K562 (cell line): ENCODE data around the gene NHS. TPM values are rescaled to one million over a fixed set of nuclear protein-coding genes. Genes with fewer than 3 reads are reported as not detected.

Experiments used
- ATAC-seq: fragments of 200-7000 bp; cut with Tn5 transposase; 3 replicates; pipeline ENCODE4 v1.9.1; 2020; ENCODE audit warnings: moderate library complexity
- BruUV-seq: library from RNA; stranded (reverse); fragments of 400-500 nt; replicated peaks from 2 replicates; lab custom pipeline; 2021; lab: Mats Ljungman, UMichigan
- CTCF ChIA-PET: fragments of 300-600 bp; formaldehyde crosslinking; extraction: SDS; loops from one replicate; lab custom pipeline; 2021; ENCODE audit warnings: low intra/inter-chr PET ratio; lab: Yijun Ruan, JAX
- POLR2A ChIA-PET: fragments of 300-600, 350-650 bp; sonication (Branson Sonifier 250); formaldehyde crosslinking; extraction: SDS; loops from one replicate; lab custom pipeline; 2021; ENCODE audit warnings: antibody characterized with exemption, inconsistent platforms; lab: Yijun Ruan, JAX
- DNase-seq, 4 experiments: peaks; one replicate each; pipeline versions ENCODE4 v3.0.0 to v3.0.0-alpha.2; 2011 to 2018; ENCODE audit warnings: low spot score in 3 of 4, mixed read lengths in 3 of 4; ENCODE audit errors: extremely low read depth in 1 of 4
- FAIRE-seq: peaks from 2 replicates; lab custom pipeline; 2011; peaks lifted over from hg19 to GRCh38; lab: Jason Lieb, UNC
- H2AFZ ChIP-seq: 2 replicates; pipeline ENCODE4 v1.6.0; 2011; ENCODE audit warnings: low read depth, low read length, control low read depth, inconsistent platforms
- H3K27ac ChIP-seq: fragments of 200-600 bp; 3 replicates; pipeline ENCODE4 v1.8.0; 2011; ENCODE audit warnings: low read depth, mild to moderate bottlenecking, control low read depth, inconsistent platforms, low read length, moderate library complexity, mixed read lengths; ENCODE audit errors: extremely low read depth
- H3K27me3 ChIP-seq, 2 experiments: fragments of 300-600 bp in 1 of 2; 2 replicates in 1 of 2; 3 replicates in 1 of 2; pipeline versions ENCODE4 v1.6.0 to v1.8.0; 2011; ENCODE audit warnings: inconsistent platforms in 2 of 2, low read length in 2 of 2, mild to moderate bottlenecking in 1 of 2, mixed read lengths in 1 of 2, moderate library complexity in 1 of 2; ENCODE audit not compliant: control insufficient read depth in 2 of 2, insufficient read depth in 2 of 2
- H3K36me3 ChIP-seq: fragments of 300-600 bp; 3 replicates; pipeline ENCODE4 v1.8.0; 2011; ENCODE audit warnings: mild to moderate bottlenecking, low read length, inconsistent platforms; ENCODE audit not compliant: control insufficient read depth, insufficient read depth
- H3K4me1 ChIP-seq, 2 experiments: fragments of 200-600 bp in 1 of 2; replicated peaks in 1 of 2; 2 replicates in 1 of 2; 3 replicates in 1 of 2; pipeline versions ENCODE4 v1.5.1 to v1.8.0; 2011; ENCODE audit warnings: inconsistent platforms in 2 of 2, low read length in 2 of 2, mild to moderate bottlenecking in 1 of 2, mixed read lengths in 1 of 2, moderate library complexity in 1 of 2; ENCODE audit not compliant: control insufficient read depth in 2 of 2, insufficient read depth in 2 of 2
- H3K4me2 ChIP-seq: 2 replicates; pipeline ENCODE4 v1.6.1; 2011; ENCODE audit warnings: low read length, control low read depth, inconsistent platforms, mixed read lengths; ENCODE audit not compliant: insufficient read depth
- H3K4me3 ChIP-seq: fragments of 200-600 bp; sonication (generic), shearing (Covaris generic); 2 replicates; pipeline ENCODE4 v1.5.1; 2016; ENCODE audit warnings: control low read depth, inconsistent platforms
- H3K79me2 ChIP-seq: fragments of 200-600 bp; 3 replicates; pipeline ENCODE4 v1.8.0; 2011; ENCODE audit warnings: low read length, inconsistent platforms; ENCODE audit not compliant: control insufficient read depth, insufficient read depth
- H3K9ac ChIP-seq, 2 experiments: 2 replicates each; pipeline versions ENCODE4 v1.6.0 to v1.6.1; 2011; ENCODE audit warnings: low read depth in 2 of 2, low read length in 2 of 2, control low read depth in 1 of 2, inconsistent platforms in 1 of 2, mild to moderate bottlenecking in 1 of 2, mixed read lengths in 1 of 2; ENCODE audit not compliant: insufficient read depth in 1 of 2
- H3K9me1 ChIP-seq: one replicate; pipeline ENCODE4 v1.6.0; 2011; ENCODE audit warnings: inconsistent platforms, mild to moderate bottlenecking, low read length, moderate library complexity; ENCODE audit not compliant: control insufficient read depth, insufficient read depth
- H3K9me3 ChIP-seq: replicated peaks from 2 replicates; pipeline ENCODE4 v1.5.1; 2011; ENCODE audit warnings: low read depth, low read length, inconsistent platforms; ENCODE audit not compliant: control insufficient read depth, insufficient read depth
- H4K20me1 ChIP-seq: replicated peaks from 2 replicates; pipeline ENCODE4 v1.6.1; 2011; ENCODE audit warnings: low read length, inconsistent platforms, mixed read lengths; ENCODE audit not compliant: control insufficient read depth, insufficient read depth
- GTF2E2 ChIP-seq: fragments of 200-800 bp; sonication (Bioruptor generic); IDR thresholded peaks from 2 replicates; pipeline ENCODE4 v1.6.1; 2016; ENCODE audit warnings: missing genetic modification characterization, missing compliant biosample characterization
- HNRNPK ChIP-seq: fragments of 200-400 bp; formaldehyde crosslinking; IDR thresholded peaks from one replicate; pipeline ENCODE4 v1.6.1; 2018; ENCODE audit warnings: mild to moderate bottlenecking, low read depth, low read length; ENCODE audit not compliant: poor library complexity, severe bottlenecking
- MAFK ChIP-seq: IDR thresholded peaks from 2 replicates; pipeline ENCODE4 v1.6.1; 2011; ENCODE audit warnings: low read length, improper control_type of control experiment
- MED1 ChIP-seq: sonication (generic); formaldehyde crosslinking; IDR thresholded peaks from 2 replicates; pipeline ENCODE4 v1.8.1; 2023; ENCODE audit warnings: missing genetic modification reagents, borderline replicate concordance
- PHF20 ChIP-seq: fragments of 450-650 bp; IDR thresholded peaks from 2 replicates; pipeline ENCODE4 v1.6.1; 2018; ENCODE audit not compliant: partially characterized antibody
- TAF15 ChIP-seq: fragments of 200-400 bp; formaldehyde crosslinking; IDR thresholded peaks from 2 replicates; pipeline ENCODE4 v1.6.1; 2017; ENCODE audit warnings: mild to moderate bottlenecking, low read depth, low read length, moderate library complexity
- U2AF1 ChIP-seq: fragments of 200-400 bp; formaldehyde crosslinking; optimal IDR thresholded peaks from 2 replicates; pipeline ENCODE3; 2017; ENCODE audit warnings: mild to moderate bottlenecking, low read depth, low read length, moderate library complexity
- U2AF2 ChIP-seq: fragments of 200-400 bp; formaldehyde crosslinking; optimal IDR thresholded peaks from 2 replicates; pipeline ENCODE3; 2017; ENCODE audit warnings: low read depth, mild to moderate bottlenecking, low read length
- ZNF408 ChIP-seq: fragments of 250-450 bp; sonication (Bioruptor Pico); IDR thresholded peaks from 2 replicates; pipeline ENCODE4 v1.4.0; 2020; ENCODE audit warnings: low read depth, mild to moderate bottlenecking, moderate library complexity
- ZNF707 ChIP-seq: fragments of 250-450 bp; sonication (Bioruptor Pico); conservative IDR thresholded peaks from 2 replicates; pipeline ENCODE4 v1.8.0; 2022; ENCODE audit warnings: inconsistent platforms, mild to moderate bottlenecking, moderate library complexity
- in situ Hi-C: fragments of 300-500 bp; cut with MboI; formaldehyde crosslinking; loops from 4 replicates; pipeline ENCODE4 v1.15.0; 2018; ENCODE audit warnings: inconsistent platforms, mixed read lengths
- intact Hi-C: fragments of 100-400 bp; cut with micrococcal nuclease; formaldehyde crosslinking; loops from 2 replicates; pipeline ENCODE4 v1.14.2; 2022
- polyA plus RNA-seq, 8 experiments: library from polyadenylated mRNA; depleted of rRNA in 4 of 8; stranded (reverse) in 5 of 8; unstranded in 3 of 8; fragments of >200 nt; fragmentation: Nextera tagmentation in 2 of 8; fragmentation: Illumina TruSeq in 1 of 8; extraction: Ambion mirVana in 2 of 8; extraction: Trizol in 1 of 8; gene quantifications; 2 replicates each; pipeline versions ENCODE4 v1.2.1 to v1.2.3, GENCODE V29; 2011 to 2014; ENCODE audit warnings: inconsistent platforms in 1 of 8, missing spikeins in 1 of 8
- total RNA-seq, 7 experiments: library from RNA; depleted of rRNA in 6 of 7; stranded (reverse); fragments of >200 nt in 6 of 7; fragmentation: Illumina TruSeq in 2 of 7; extraction: Trizol in 2 of 7; gene quantifications; 2 replicates each; pipeline versions ENCODE4 v1.2.1 to v1.2.3, GENCODE V29; 2011 to 2021; ENCODE audit warnings: low replicate concordance in 1 of 7

The NHS gene
- total and polyA plus RNA-seq, 9 of the 15 experiments (the other 6 are each of a cell fraction or from before 2014, with no cell fraction given), result 0.02 TPM; not detected in 8

- BruUV-seq, result no TSS peak
- no peaks in the 10 kb centered on the region for H3K9me3 ChIP-seq
- ChIA-PET POLR2A (no interaction called here), CTCF (no interaction called here)
- H3K9ac ChIP-seq, result no peak overlapping the region
- H3K27ac ChIP-seq, result no peak overlapping the region
- H3K27me3 ChIP-seq, result no peaks in the 10 kb centered on the region
- H3K36me3 ChIP-seq, result no peaks in the 10 kb centered on the region
- in situ Hi-C loops, result no loop called here
- no peak for TF ChIP-seq MED1 (CRISPR knock-in tag)
- TF ChIP-seq ZNF707 (CRISPR knock-in tag), result no peak
- TF ChIP-seq MAFK, result no peak
- TF ChIP-seq GTF2E2 (tag), result no peak
- TF ChIP-seq TAF15, result no peak
- TF ChIP-seq U2AF2, result no peak
- no peak for TF ChIP-seq ZNF408 (CRISPR knock-in tag)
- TF ChIP-seq U2AF1, result no peak
- TF ChIP-seq PHF20, result no peak
- TF ChIP-seq HNRNPK, result no peak
- H3K9me1 ChIP-seq, result no peaks in the 10 kb centered on the region
- FAIRE-seq (no peak), DNase-seq (no peak), ATAC-seq (no peak)
- no peak overlapping the region for H3K4me2 ChIP-seq
- intact Hi-C loops, result no loop called here
- no peaks in the 10 kb centered on the region for H3K4me1 ChIP-seq
- no peak overlapping the region for H3K4me3 ChIP-seq
- no peaks in the 10 kb centered on the region for H3K79me2 ChIP-seq
- H2AFZ ChIP-seq, result no peak overlapping the region
- H4K20me1 ChIP-seq, result no peaks in the 10 kb centered on the region
These were observed 254.0 kb downstream of the NHS start for GRCh38 chrX:17628976-17629375.
